HCT116 (cell line): ENCODE results near the gene KCNJ14. TPM values are rescaled to one million over a fixed set of nuclear protein-coding genes. Genes with fewer than 3 reads are reported as not detected.

Experiments
- ATAC-seq: fragments of 200-7000 bp; cut with Tn5 transposase; 2 replicates; pipeline ENCODE4 v1.9.1; 2020; ENCODE audit warnings: mild to moderate bottlenecking, moderate library complexity
- BruUV-seq: library from RNA; stranded (reverse); fragments of 400-500 nt; replicated peaks from 2 replicates; lab custom pipeline; 2021; lab: Mats Ljungman, UMichigan
- CTCF ChIA-PET: fragments of 300-600 bp; sonication (Branson Sonifier 250); formaldehyde crosslinking; loops from one replicate; lab custom pipeline; 2021; ENCODE audit warnings: antibody characterized with exemption; lab: Charles Lee
- POLR2A ChIA-PET: fragments of 300-600, 350-600 bp; sonication (Branson Sonifier 250); formaldehyde crosslinking; loops from one replicate; lab custom pipeline; 2021; ENCODE audit warnings: antibody characterized with exemption; lab: Charles Lee
- RAD21 ChIA-PET, 2 experiments: fragments of 300-600 bp; sonication (Branson Sonifier 250); formaldehyde crosslinking; loops; one replicate each; lab custom pipeline; 2023; ENCODE audit warnings: low total read pairs in 2 of 2; ENCODE audit not compliant: uncharacterized antibody in 2 of 2, unreplicated experiment in 2 of 2, low non-redundant PET in 1 of 2; lab: Charles Lee
- DNase-seq: peaks from one replicate; pipeline ENCODE4 v3.0.0-alpha.2; 2010; ENCODE audit warnings: low read depth, low spot score
- H2AFZ ChIP-seq: fragments of 200-600 bp; shearing (Covaris generic), sonication (generic); 2 replicates; pipeline ENCODE4 v1.6.1; 2017; ENCODE audit warnings: low read depth, mixed run types, mixed read lengths, antibody characterized with exemption, low read length; ENCODE audit not compliant: poor library complexity, severe bottlenecking
- H3K27ac ChIP-seq: 2 replicates; pipeline ENCODE4 v1.5.1; 2012; ENCODE audit warnings: low read depth, low read length
- H3K27me3 ChIP-seq: fragments of 200-600 bp; sonication (generic); 2 replicates; pipeline ENCODE4 v1.6.1; 2016; ENCODE audit warnings: mixed run types, low read length, mixed read lengths; ENCODE audit not compliant: insufficient read depth
- H3K36me3 ChIP-seq, 2 experiments: fragments of 200-500 bp in 1 of 2; fragments of 200-600 bp in 1 of 2; sonication (Bioruptor generic) in 1 of 2; sonication (generic) in 1 of 2; 2 replicates each; pipeline versions ENCODE4 v1.5.1 to v1.6.1; 2014 to 2016; ENCODE audit warnings: low read length in 2 of 2, inconsistent platforms in 1 of 2, mixed read lengths in 1 of 2, mixed run types in 1 of 2; ENCODE audit not compliant: insufficient read depth in 2 of 2, control insufficient read depth in 1 of 2
- H3K4me1 ChIP-seq, 2 experiments: fragments of 200-600 bp in 1 of 2; sonication (generic) in 1 of 2; 2 replicates each; pipeline versions ENCODE4 v1.5.1 to v1.6.1; 2012 to 2017; ENCODE audit warnings: low read length in 2 of 2, inconsistent platforms in 1 of 2, mild to moderate bottlenecking in 1 of 2, mixed read lengths in 1 of 2, mixed run types in 1 of 2, moderate library complexity in 1 of 2; ENCODE audit not compliant: insufficient read depth in 2 of 2, control insufficient read depth in 1 of 2
- H3K4me2 ChIP-seq: fragments of 200-600 bp; sonication (generic); 2 replicates; pipeline ENCODE4 v1.6.1; 2017; ENCODE audit warnings: mixed run types, low read length, mixed read lengths
- H3K4me3 ChIP-seq, 2 experiments: fragments of 200-600 bp in 1 of 2; sonication (generic) in 1 of 2; replicated peaks in 1 of 2; 2 replicates each; pipeline ENCODE4 v1.5.1; 2011 to 2016; ENCODE audit warnings: low read length in 2 of 2, control low read depth in 1 of 2, low read depth in 1 of 2, mild to moderate bottlenecking in 1 of 2, mixed read lengths in 1 of 2, mixed run types in 1 of 2
- H3K79me2 ChIP-seq: fragments of 200-600 bp; sonication (generic); 2 replicates; pipeline ENCODE4 v1.6.1; 2017; ENCODE audit warnings: mild to moderate bottlenecking, mixed run types, low read length, moderate library complexity, mixed read lengths; ENCODE audit not compliant: insufficient read depth
- H3K9ac ChIP-seq: fragments of 200-600 bp; sonication (generic); 2 replicates; pipeline ENCODE4 v1.6.1; 2016; ENCODE audit warnings: low read length, mixed read lengths
- H3K9me2 ChIP-seq: fragments of 200-600 bp; sonication (generic), shearing (Covaris generic); 2 replicates; pipeline ENCODE4 v1.6.1; 2017; ENCODE audit warnings: mixed run types, mild to moderate bottlenecking, moderate library complexity; ENCODE audit not compliant: insufficient read depth
- H3K9me3 ChIP-seq, 2 experiments: fragments of 200-500 bp in 1 of 2; fragments of 200-600 bp in 1 of 2; sonication (Bioruptor generic) in 1 of 2; sonication (generic) in 1 of 2; 2 replicates each; pipeline ENCODE4 v1.6.1; 2014 to 2017; ENCODE audit warnings: low read length in 2 of 2, mixed read lengths in 2 of 2, inconsistent platforms in 1 of 2, low read depth in 1 of 2, mild to moderate bottlenecking in 1 of 2, mixed run types in 1 of 2, moderate library complexity in 1 of 2; ENCODE audit not compliant: control insufficient read depth in 1 of 2, insufficient read depth in 1 of 2
- H4K20me1 ChIP-seq: fragments of 200-600 bp; sonication (generic), shearing (Covaris generic); 2 replicates; pipeline ENCODE4 v1.6.1; 2017; ENCODE audit warnings: mixed run types, mild to moderate bottlenecking, moderate library complexity; ENCODE audit not compliant: insufficient read depth
- CBX3 ChIP-seq: IDR thresholded peaks from 2 replicates; pipeline ENCODE4 v1.6.1; 2012; ENCODE audit warnings: low read depth
- EGR1 ChIP-seq: IDR thresholded peaks from 2 replicates; pipeline ENCODE4 v1.6.1; 2012; ENCODE audit warnings: low read depth
- ELF1 ChIP-seq: IDR thresholded peaks from 2 replicates; pipeline ENCODE4 v1.6.1; 2012; ENCODE audit warnings: low read depth, borderline replicate concordance
- EZH2phosphoT487 ChIP-seq: fragments of 200-600 bp; IDR thresholded peaks from 2 replicates; pipeline ENCODE4 v1.6.1; 2018; ENCODE audit warnings: antibody characterized with exemption, borderline replicate concordance
- JUND ChIP-seq: IDR thresholded peaks from 2 replicates; pipeline ENCODE4 v1.6.1; 2012
- MAX ChIP-seq: IDR thresholded peaks from 2 replicates; pipeline ENCODE4 v1.6.1; 2012
- POLR2AphosphoS5 ChIP-seq: IDR thresholded peaks from 2 replicates; pipeline ENCODE4 v1.6.1; 2011; ENCODE audit warnings: mild to moderate bottlenecking, low read depth, low read length, moderate library complexity
- RAD21 ChIP-seq: IDR thresholded peaks from 2 replicates; pipeline ENCODE4 v1.6.1; 2012; ENCODE audit warnings: low read depth, mild to moderate bottlenecking
- SIN3A ChIP-seq: IDR thresholded peaks from 2 replicates; pipeline ENCODE4 v1.6.1; 2012; ENCODE audit warnings: low read depth
- SRF ChIP-seq: IDR thresholded peaks from 2 replicates; pipeline ENCODE4 v1.6.1; 2012; ENCODE audit warnings: low read depth
- TCF7L2 ChIP-seq: IDR thresholded peaks from 2 replicates; pipeline ENCODE4 v1.7.0; 2011; ENCODE audit warnings: borderline replicate concordance, inconsistent platforms; ENCODE audit not compliant: insufficient read depth, insufficient read length; ENCODE audit errors: extremely low read depth
- YY1 ChIP-seq: IDR thresholded peaks from 2 replicates; pipeline ENCODE4 v1.6.1; 2011; ENCODE audit warnings: low read length, low read depth, moderate library complexity, mild to moderate bottlenecking; ENCODE audit not compliant: insufficient replicate concordance; ENCODE audit errors: extremely low read depth
- ZFX ChIP-seq: fragments of 450-650 bp; IDR thresholded peaks from 2 replicates; pipeline ENCODE4 v1.6.1; 2017
- ZNF274 ChIP-seq: fragments of 200-500 bp; sonication (Bioruptor generic); IDR thresholded peaks from 2 replicates; pipeline ENCODE4 v1.6.1; 2014; ENCODE audit warnings: mild to moderate bottlenecking, low read depth, low read length, inconsistent platforms
- intact Hi-C: fragments of 100-400 bp; cut with micrococcal nuclease; formaldehyde crosslinking; loops from 2 replicates; pipeline ENCODE4 v1.10.0; 2022
- total RNA-seq: library from RNA; stranded (reverse); gene quantifications from one replicate; pipeline ENCODE4 v1.2.1, GENCODE V29; 2021; ENCODE audit not compliant: unreplicated experiment
- TF ChIP-seq, protein P1 (sequence below), 3 experiments: fragments of 200-600 bp in 1 of 3; sonication (generic) in 1 of 3; IDR thresholded peaks in 2 of 3; conservative IDR thresholded peaks in 1 of 3; 2 replicates each; pipeline ENCODE4 v1.5.1; 2012 to 2017; ENCODE audit warnings: low read depth in 2 of 3, low read length in 2 of 3, antibody characterized with exemption in 1 of 3, borderline replicate concordance in 1 of 3, control low read depth in 1 of 3, mild to moderate bottlenecking in 1 of 3, mixed read lengths in 1 of 3, mixed run types in 1 of 3, moderate library complexity in 1 of 3; ENCODE audit not compliant: insufficient read depth in 1 of 3

The KCNJ14 gene
- total RNA-seq, 1 experiment from 2014 or later: 2.5 TPM

GRCh38 chr19:48456864-48457263, 1.5 kb downstream of the KCNJ14 start:
- DNase-seq: no peak
- peaks cover 43% of the 10 kb centered on the region for H3K79me2 ChIP-seq
- no peak overlapping the region for H3K27ac ChIP-seq
- H3K36me3 ChIP-seq: peaks cover 20 to 48% of the 10 kb centered on the region in 2 experiments
- POLR2A ChIA-PET: interaction anchor here (2.2 kb wide), 1 partner anchor 11 kb away, joined by 5 read pairs; the partner anchor contains the start of gene GRWD1
- H3K9me2 ChIP-seq: no peaks in the 10 kb centered on the region
- BruUV-seq: no TSS peak
- intact Hi-C loops: no loop called here
- H2AFZ ChIP-seq: no peak overlapping the region
- RAD21 ChIA-PET: no interaction called here
- no peak overlapping the region for H3K9ac ChIP-seq
- H3K4me1 ChIP-seq: no peaks in the 10 kb centered on the region
- H4K20me1 ChIP-seq: no peaks in the 10 kb centered on the region
- H3K4me2 ChIP-seq: no peak overlapping the region
- no peaks in the 10 kb centered on the region for H3K9me3 ChIP-seq
- no peak for ATAC-seq
- no peak overlapping the region for H3K4me3 ChIP-seq
- H3K27me3 ChIP-seq: no peaks in the 10 kb centered on the region
- CTCF ChIA-PET: no interaction called here
- TF ChIP-seq MAX (no peak), EZH2phosphoT487 (no peak), RAD21 (no peak), SIN3A (no peak), SRF (no peak), ELF1 (no peak), YY1 (no peak), TCF7L2 (no peak), EGR1 (no peak), JUND (no peak), ZNF274 (no peak), POLR2AphosphoS5 (no peak), CBX3 (no peak), ZFX (no peak)
- TF ChIP-seq, protein P1, sequence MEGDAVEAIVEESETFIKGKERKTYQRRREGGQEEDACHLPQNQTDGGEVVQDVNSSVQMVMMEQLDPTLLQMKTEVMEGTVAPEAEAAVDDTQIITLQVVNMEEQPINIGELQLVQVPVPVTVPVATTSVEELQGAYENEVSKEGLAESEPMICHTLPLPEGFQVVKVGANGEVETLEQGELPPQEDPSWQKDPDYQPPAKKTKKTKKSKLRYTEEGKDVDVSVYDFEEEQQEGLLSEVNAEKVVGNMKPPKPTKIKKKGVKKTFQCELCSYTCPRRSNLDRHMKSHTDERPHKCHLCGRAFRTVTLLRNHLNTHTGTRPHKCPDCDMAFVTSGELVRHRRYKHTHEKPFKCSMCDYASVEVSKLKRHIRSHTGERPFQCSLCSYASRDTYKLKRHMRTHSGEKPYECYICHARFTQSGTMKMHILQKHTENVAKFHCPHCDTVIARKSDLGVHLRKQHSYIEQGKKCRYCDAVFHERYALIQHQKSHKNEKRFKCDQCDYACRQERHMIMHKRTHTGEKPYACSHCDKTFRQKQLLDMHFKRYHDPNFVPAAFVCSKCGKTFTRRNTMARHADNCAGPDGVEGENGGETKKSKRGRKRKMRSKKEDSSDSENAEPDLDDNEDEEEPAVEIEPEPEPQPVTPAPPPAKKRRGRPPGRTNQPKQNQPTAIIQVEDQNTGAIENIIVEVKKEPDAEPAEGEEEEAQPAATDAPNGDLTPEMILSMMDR (IDR thresholded peaks at IDR 0.05 in 2 of 3, conservative IDR thresholded peaks at IDR 0.05 in 1 of 3; ENCODE audit: borderline replicate concordance in 1 of 3, insufficient read depth in 1 of 3, low read depth in 2 of 3, low read length in 2 of 3): no peak
- TF ChIP-seq, all 23 proteins: peak for 0
